Measurements from ENCODE around the gene PCNX2.

PCNX2 gene

DNA sequence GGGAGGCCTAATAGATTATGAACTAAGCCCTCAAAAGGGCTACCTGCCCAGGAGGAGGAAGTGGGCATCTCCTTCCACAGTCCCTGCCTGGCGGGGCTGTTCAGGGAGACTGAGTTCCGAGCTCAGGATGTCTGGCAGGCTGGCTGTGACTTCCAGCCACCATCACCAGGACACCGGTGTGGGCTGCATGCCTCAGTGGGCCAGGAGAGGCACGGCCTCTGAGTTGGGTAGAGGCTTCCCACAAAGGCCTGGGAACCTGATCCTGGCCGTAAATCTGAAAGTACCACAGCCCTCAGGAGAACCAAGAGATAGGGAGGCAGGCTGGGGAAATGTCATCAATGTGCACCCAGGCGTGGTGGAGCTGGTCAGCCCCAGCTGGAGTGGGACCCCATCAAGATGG, 316.0 kb downstream of the PCNX2 start:
- DNase-seq, result no peak

DNA sequence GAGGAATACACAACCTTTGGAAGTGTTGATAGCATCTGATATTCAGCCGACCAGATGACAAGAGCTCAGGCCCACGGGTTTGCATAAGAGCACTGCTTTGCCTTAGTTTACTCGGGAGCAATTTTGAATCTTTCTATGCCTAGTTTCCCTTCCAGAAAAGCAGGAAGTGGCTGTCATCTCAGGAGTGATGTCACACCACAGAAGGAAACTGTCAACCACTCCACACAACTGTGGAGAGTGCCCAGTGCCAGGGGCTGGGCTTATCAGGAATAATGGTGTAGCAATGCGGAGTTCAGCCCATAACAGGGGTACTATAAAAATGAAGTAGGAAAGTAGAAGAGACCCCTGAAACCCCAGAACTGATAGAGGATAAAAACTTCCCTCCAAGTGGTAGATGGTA, 316.7 kb downstream of the PCNX2 start:
- DNase-seq, result no peak

DNA sequence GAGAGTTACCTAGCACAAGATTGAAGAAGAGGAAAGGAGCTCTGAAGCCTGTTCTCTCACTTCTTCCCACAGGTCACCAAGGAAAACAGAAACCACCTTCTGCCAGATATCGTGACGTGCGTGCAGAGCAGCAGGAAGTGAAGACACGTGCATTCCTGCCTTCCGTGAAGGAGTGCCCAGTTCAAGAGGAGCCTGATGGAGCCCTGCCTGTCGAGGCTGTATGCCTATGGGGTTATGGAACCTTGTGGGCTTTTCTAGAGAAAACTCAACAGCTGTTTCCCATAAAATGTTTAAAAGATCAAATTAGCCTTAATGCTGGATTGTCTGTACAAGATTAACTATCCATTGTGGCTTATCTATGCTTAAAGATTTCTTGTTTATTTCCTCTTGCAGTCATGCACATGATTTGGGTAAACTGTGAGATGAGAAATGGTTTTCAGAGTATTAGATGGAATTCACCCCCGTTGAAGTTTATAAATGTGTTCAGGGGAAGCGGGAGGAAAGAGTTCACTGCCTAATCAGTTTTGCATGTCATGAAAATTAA, 317.4 kb downstream of the PCNX2 start:
- no peak for DNase-seq

DNA sequence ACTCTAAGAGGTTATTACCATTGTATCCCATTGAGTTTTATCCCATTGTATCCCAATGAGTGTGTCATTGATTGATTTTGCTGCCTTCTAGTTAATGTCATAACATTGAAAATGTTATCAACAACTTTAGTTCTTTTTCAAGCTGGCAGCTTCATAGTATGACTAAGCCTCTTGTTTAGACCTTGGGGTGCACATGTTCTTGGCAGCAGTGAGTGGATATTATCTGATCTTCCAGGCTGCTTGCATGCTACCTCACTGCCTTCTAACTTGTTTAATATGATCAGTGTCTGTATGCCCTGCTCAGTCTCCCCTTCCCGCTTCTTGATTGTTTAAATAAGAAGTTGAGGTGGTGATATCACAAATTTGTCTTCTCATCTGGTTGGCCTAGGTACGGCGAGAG, 320.6 kb downstream of the PCNX2 start:
- peak; percentile 71 for DNase-seq

DNA sequence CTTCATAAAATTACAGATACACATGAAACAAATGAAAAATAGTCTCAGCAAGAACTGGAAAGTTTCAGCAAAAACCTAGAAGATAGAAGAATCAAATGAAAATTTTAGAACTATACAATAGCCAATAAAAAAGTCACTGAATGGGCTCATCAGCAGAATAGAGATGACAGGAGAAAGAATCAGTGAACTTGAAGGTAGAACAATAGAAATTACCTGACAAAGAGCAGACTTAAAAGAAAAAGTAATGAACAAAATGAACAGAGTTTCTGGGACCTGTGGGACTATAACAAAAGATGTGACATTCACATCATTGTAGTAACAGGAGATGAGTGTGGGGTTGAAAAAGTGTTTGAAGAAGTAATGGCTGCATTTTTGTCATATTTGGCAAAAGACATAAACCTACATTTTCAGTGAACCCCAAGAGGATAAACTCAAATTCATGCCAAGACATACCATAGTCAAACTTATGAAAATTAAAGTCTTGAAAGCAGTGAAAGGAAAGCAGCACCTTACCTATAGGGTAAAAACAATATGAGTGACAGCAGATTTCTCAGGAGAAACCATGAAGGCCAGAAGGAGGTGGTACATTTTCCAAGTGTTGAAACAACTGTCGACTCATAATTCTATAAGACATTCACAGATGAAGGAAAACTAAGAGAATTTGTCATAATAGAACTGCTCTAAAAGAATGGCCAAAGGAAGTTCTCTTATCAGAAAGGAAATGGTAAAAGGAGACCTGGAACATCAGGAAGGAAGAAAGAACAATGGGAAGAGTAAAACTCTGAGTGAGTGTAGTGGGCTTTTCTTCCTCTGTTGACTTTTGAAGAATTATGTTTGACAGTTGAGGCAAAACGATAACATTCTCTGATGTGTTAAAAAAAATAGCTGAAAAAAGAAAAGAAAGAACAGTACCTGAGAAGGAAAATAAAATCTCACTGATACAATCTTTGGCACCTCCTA, 321.6 kb downstream of the PCNX2 start:
- peak; percentile 11 for DNase-seq

DNA sequence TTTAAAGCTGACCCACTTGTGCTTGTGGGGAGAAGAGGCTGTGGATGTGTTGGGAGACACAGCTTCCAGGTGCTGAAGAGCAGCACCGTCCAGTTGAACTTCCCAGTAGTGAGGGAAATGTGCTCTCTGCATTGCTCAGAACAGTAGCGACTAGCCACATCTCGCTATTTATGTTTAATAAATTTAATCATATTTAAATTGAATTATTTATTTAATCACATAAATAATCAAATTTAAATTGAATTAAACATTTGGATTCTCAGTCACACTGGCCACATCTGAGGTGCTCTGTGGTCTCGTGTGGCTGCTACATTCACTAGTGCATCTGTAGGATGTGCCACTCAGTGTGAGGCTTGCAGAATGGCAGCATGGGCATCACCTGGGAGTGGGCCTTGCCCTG, 325.0 kb downstream of the PCNX2 start:
- no peak for DNase-seq

DNA sequence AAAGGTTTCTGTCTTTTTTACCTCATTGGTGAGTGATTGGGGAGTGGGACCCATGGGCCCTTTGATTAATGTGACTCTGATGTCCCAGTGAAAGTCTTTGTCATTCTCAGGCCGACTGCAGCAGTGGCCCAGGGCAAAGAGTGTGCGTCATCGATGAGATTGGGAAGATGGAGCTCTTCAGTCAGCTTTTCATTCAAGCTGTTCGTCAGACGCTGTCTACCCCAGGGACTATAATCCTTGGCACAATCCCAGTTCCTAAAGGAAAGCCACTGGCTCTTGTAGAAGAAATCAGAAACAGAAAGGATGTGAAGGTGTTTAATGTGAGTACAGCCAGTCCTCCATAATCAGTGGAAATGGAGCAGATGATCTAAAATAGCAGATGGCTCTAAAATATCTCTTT, 325.7 kb downstream of the PCNX2 start:
- DNase-seq, result no peak

DNA sequence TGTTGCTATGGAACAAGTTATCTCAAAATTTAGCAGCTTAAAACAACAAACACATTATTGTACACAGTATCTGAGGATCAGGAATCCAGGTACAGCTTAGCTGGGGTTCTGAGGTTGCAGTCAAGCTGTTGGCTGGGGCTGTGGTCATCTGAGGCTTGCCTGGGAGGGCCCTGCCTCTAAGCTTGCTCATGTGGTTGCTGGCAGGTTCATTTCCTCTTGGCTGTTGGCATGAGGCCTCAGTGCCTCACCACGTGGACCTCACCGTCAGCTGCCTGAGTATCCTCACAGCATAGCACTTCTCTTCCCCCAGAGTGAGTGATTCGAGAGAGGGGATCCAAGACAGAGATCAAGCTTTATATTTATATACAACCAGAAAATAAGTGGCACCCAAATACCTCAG, 326.6 kb downstream of the PCNX2 start:
- DNase-seq, result peak; percentile 52

DNA sequence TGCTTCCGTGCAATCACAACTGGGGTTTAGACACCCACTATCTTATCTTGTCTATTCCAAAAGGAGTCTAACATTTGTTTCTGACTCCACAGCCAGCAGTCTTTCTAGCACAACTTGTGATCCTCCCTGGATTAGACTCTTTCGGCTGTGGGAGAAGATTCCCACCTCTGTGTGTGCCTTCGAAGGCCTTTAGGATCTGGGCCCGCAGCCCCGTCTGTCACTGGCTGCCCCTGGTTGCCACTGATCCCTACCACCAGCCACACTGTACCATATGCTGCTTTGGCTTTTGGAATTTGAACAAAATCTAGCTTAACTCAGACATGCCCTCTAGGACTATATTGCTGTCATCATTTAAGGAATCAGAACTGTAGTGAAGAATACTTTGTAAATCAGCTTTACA, 327.1 kb downstream of the PCNX2 start:
- DNase-seq, result no peak

DNA sequence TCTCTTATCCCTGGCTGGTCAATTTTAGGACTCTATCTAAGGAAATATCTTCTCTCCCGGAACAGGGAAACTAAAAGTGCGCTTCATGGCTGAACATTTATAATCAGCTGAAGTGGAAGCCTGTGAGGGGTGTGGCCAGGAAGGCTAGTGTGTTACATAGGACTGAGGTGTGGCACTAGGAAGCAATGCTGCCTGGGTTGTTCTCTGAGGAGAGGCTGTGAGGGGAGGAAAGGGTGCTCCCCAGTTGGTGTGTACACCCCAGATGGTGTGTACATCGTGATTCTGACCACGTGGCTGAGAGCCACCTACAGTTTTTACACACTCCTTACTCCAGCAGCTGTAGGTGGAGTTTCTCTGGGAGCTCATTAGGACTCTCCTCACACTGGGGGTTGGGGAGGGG, 328.9 kb downstream of the PCNX2 start:
- DNase-seq, result peak; percentile 35

DNA sequence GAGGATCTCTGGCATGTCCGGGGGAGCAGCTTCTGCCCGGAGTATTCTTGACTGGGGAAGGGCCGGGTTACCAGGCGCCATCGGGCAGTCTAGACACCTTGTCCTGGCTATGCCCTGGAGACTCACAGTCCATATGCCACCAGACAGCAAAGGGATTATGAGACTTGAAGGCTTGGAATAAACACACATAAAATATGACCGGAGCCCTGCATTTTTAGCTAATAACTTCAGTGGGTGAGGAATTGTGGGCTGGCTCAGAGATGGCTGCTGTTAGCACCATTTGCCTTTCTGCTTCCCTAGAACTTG, 329.7 kb downstream of the PCNX2 start:
- DNase-seq, result no peak

DNA sequence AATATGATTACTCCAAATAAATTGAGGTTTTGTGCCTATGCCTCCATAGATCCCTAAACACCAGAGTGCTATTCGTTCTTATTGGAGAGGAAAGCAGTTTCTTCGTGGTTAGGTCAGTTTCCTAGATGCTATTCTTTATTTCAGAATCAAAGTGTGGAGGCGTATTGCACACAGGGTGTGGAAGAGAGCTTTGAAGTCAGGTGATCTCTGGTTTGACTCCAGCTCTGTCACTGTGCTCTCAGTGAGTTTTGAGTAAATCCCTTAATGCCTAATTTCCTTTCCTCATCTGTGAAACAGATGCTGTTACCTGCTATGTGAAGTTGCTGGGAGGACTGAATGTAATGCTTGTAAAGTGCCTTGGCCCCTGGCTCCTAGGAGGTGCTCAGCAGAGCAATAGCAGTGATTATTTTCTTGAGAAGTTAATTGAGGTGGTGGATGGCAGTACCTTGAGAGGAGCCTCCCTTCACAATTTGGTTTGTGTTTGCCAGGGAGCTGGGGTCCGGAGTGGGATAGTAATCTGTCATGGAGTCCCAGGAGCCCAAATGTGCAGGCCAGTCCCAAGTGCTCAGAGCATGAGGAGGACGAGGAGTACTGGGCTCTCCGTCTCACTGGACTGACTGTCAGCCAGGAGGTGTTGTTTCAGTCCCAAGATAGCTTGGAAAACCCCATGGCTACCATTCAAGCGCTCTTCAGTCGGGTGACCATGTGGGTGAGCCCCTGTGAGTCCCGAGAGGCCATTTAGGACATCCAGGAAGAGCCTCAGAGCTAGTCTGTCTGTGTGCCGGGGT, 330.2 kb downstream of the PCNX2 start:
- no peak for DNase-seq

DNA sequence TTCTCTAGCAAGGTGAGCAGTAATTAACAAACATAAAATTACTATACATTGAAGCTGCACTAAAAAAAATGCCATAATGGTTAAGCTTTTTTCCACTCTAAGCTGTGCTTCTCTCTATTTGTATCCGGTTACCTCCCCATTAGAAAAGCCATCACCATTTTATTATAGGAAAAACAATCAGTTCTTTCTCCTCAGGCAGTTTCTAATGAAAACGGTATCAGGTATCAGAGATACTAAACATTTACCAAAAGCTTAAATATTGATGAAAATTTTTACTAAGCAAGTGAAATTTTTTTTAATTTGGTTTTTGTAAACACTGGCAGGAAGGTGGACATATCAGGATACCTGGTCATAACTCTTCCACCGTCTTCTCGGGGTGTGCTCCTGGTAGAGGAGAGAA, 330.9 kb downstream of the PCNX2 start:
- no peak for DNase-seq

DNA sequence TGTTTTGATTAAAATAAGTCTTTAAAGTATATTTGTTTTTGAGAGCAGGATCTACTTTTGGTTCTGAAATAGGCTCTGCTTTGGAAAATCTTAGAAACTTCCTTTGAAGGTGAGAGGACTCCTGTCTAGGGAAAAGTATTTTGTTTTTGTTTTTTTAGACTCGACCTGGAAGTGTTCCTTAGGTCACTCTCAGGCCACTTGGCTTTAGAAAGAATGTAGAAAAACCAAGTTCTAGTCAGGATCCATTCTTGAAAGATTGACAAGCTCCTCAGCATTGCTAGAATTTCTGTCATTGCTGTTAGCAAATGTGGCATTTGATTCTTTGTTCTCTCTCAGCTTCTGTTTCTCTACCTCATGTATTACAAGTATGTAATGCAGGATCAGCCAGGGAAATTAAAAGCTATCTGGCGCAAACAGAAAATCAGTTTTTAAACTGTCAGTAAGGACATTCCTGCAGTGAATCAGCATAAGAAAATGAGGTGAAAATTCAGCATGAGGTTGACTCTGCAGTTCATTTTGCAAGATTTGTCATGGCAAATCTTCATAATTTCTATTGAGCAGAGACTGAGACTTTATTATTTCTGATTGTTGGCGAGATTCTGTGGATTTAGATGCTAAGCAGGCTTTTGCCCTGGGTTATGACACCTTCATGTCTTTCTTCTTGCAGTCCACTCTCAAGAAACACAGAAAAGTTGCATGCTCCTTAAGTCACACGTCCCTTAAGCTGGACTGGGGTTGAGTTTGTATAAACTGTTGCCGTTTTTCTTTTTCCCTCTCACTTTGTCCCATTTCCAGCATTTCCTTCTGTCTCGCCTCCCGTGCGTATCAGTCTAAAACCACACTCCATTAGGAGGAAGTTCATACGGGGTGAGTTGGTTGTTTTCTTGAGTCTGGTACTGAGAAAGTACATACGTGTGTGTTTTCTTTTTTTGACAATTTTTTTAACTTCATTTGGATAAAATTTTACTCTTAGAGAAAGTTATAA, 332.5 kb downstream of the PCNX2 start:
- DNase-seq, result peak; percentile 50

DNA sequence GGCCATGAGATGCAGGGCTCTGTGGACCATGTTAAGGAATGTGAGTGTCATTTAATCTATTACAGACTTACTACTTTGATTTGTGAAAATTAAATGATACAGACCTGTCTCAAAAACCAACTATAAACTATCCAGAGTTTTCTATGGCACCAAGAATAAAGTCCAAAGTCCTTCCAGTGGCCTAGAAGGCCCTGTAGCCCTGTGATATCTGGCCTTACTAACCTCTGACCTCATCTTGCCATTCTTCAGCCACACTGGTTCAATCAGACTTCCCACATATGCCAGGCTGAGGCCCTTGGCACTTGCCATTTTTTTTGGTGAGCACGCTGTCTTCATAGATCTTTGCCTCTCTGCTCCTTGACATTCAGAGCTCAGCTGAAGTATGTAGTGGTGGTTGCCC, 337.5 kb downstream of the PCNX2 start:
- DNase-seq, result no peak

DNA sequence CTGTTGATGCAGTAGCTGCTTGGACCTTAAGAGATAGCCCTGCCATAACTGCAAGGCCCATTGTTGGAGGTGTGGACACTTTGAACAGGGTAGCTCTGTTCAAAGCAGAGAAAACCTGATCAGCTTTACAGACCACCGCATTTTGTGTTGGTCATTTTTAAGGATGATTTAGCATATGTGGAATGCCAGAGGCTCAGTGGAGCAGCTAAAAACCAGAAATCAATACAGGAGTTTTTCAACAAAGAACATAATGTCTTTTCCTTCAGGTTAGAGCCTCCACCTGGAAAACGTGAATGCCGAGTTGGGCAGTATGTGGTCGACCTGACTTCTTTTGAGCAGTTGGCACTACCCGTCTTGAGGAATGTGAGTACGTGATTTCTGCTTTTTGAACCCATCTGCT, 339.4 kb downstream of the PCNX2 start:
- DNase-seq, result no peak

DNA sequence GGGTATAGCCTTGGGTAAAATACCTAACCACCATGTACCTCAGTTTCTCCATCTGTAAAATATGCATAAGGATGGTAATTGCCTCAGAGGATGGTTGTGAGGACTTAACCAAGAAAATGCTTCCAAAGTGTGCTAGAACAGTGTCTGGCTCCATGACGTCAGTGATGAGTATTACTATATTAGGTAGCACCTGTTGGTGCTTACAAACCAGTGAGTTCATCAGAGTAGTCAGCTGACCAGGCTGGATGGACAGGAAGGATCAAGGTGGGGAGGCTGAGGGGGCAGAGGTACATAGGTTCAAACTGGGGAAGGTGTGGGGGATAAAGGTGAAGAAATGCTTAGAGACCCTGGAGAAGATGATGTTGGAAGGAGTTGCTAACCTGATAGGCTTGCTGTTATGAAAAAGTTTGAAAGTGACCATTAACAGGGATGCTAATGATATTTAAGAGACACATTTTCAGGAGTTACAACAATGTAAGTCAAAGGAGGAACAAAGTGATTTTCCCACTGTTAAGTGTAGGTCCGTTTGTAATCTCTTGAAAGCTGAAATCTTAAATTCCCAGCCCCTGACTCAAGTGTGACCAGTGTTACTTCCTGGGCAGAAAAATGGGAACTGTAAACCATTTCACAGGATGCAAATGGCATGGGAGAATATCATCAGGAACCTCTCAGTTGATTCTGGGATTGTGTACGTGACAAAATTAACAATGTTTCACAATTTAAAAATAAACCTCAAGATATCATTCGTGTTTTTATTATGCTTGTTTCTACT, 340.7 kb downstream of the PCNX2 start:
- no peak for DNase-seq

DNA sequence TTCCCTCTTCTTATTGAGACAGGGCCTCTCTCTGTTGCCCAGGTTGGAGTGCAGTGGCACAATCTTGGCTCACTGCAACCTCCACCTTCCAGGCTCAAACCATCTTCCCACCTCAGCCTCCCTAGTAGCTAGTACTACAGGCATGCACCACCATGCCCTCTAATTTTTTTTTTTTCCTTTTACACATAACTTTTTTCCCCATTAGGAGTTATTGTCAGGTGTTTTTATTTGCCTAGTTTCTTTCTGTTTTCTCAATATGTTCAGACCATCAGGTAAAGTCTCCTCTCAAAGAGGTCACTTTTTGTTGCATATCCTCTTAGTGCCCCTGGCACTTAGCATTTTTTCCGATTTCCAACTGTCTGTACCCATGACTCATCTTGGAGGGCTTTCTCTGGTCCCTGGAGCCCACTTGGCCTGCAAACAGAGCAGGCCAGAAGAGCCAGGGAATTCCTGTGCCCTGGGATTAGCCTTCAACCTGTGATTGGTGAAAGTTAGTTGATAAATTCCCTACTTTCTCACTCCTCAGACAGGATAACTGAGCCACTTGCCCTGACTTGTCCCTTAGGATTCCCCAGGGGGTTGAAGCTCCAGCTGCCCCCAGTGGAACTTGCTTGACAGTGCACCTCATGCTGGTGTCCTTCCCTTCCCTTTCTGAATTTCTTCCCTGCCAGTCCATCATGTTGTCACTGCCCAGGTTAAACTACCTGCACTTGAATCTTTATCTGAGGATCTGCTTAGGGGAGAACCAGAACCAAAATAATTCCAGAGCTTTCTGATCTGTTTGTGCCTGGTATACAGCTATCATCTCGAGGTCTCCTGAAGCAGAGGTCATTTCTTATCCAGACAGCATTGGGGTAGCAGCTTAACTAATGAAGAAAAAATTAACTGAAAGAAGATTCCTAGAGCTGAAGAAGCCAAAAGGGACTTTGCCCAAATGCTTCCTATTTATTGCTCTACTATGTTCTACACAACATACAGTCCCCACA, 342.7 kb downstream of the PCNX2 start:
- DNase-seq, result peak; percentile 72

DNA sequence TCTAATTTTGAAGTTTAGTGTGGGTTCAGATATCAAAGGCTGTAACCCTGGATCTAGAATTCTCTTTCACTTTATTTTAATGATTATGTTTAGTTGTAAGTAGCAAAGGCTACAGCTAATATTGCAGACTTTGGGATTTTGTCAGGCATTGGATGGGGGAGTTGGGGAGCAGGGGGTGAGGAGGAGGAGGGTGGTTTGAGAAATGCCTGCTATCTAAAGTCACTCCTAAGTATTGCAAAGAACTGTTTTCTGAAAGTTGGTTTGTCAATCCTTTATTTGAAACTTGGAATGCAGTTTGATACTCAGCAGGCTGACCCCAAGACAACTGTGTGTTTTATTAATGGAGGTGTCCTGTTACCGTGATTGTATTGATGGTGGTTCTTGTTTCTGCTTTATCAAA, 343.9 kb downstream of the PCNX2 start:
- no peak for DNase-seq

DNA sequence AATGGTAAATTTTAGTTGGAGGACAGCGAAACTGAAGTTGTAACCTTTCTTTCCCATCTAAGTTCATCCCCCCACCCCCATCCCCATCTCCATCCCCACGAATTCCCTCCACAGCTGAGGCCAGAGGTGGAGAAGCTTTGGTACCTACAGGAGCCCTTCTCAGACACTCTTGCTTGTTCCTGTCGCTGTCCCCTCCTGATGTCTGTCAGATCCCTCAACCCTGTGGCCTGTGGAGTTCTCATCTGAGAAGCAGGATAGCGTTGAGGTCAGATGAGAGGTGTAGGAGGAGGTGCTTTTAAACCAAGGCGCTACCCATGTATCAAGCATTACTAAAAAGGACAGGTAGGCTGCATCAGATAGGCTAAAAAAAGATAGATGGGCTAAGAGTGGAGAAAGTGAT, 344.3 kb downstream of the PCNX2 start:
- peak; percentile 50 for DNase-seq

Data from hematopoietic multipotent progenitor cell treated with erythropoietin and hydrocortisone succinate and interleukin-3 and kit ligand, for 6 days (in vitro differentiated cells).